Nephron (organoid): ENCODE data around the gene PCDH9.

Experiments used
- H3K27ac Mint-ChIP-seq, 3 experiments: 2 replicates each; pipeline ENCODE4 v1.8.0; 2020; ENCODE audit warnings: mixed read lengths in 3 of 3, mild to moderate bottlenecking in 2 of 3, moderate library complexity in 1 of 3
- H3K27me3 Mint-ChIP-seq: 2 replicates; pipeline ENCODE4 v1.8.0; 2021; ENCODE audit warnings: low read depth, mild to moderate bottlenecking, moderate library complexity, mixed read lengths
- H3K36me3 Mint-ChIP-seq: 2 replicates; pipeline ENCODE4 v1.8.0; 2020; ENCODE audit warnings: low read depth, mixed read lengths
- H3K4me1 Mint-ChIP-seq: 2 replicates; pipeline ENCODE4 v1.8.0; 2020; ENCODE audit warnings: mixed read lengths
- H3K4me3 Mint-ChIP-seq, 3 experiments: 2 replicates each; pipeline ENCODE4 v1.8.0; 2020; ENCODE audit warnings: mild to moderate bottlenecking in 3 of 3, mixed read lengths in 3 of 3, moderate library complexity in 2 of 3
- H3K9me3 Mint-ChIP-seq: 2 replicates; pipeline ENCODE4 v1.8.0; 2020; ENCODE audit warnings: mixed read lengths
- TF ChIP-seq, protein P1 (sequence below), 3 experiments: fragments of 200-600 bp; sonication (generic); IDR thresholded peaks; one replicate each; pipeline ENCODE4 v1.5.0; 2021; ENCODE audit warnings: antibody characterized with exemption in 3 of 3; ENCODE audit not compliant: unreplicated experiment in 3 of 3

The PCDH9 gene

DNA sequence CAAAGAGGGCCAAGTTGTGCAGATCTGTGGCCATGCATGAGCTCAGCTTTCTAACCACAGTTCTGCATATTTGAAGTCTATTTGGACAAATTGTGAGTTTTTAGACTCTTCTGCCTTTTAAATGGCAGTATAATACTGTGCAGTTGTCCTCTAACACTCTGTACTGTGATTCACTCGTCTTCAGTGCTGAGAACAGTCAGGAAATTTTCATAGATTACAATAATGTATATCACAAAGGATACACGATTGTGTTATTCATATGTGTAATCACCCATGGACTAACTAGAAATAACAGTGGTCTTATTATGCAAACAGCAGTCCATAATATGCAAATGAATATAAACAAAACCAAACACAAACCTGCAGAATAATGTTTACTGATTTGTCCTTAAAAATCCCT, 259.1 kb downstream of the PCDH9 start:
- H3K4me1 Mint-ChIP-seq, result no peaks in the 10 kb centered on the region
- no peak overlapping the region for H3K4me3 Mint-ChIP-seq
- H3K36me3 Mint-ChIP-seq, result no peaks in the 10 kb centered on the region
- no peaks in the 10 kb centered on the region for H3K27me3 Mint-ChIP-seq
- no peaks in the 10 kb centered on the region for H3K9me3 Mint-ChIP-seq
- TF ChIP-seq, protein P1, sequence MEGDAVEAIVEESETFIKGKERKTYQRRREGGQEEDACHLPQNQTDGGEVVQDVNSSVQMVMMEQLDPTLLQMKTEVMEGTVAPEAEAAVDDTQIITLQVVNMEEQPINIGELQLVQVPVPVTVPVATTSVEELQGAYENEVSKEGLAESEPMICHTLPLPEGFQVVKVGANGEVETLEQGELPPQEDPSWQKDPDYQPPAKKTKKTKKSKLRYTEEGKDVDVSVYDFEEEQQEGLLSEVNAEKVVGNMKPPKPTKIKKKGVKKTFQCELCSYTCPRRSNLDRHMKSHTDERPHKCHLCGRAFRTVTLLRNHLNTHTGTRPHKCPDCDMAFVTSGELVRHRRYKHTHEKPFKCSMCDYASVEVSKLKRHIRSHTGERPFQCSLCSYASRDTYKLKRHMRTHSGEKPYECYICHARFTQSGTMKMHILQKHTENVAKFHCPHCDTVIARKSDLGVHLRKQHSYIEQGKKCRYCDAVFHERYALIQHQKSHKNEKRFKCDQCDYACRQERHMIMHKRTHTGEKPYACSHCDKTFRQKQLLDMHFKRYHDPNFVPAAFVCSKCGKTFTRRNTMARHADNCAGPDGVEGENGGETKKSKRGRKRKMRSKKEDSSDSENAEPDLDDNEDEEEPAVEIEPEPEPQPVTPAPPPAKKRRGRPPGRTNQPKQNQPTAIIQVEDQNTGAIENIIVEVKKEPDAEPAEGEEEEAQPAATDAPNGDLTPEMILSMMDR (IDR thresholded peaks at IDR 0.05; ENCODE audit: unreplicated experiment in 3 of 3), result no peak
- no peak overlapping the region for H3K27ac Mint-ChIP-seq

GRCh38 chr13:66969291-66969690, 260.8 kb downstream of the PCDH9 start:
- H3K27ac Mint-ChIP-seq, result no peak overlapping the region
- H3K4me3 Mint-ChIP-seq, result no peak overlapping the region
- no peaks in the 10 kb centered on the region for H3K9me3 Mint-ChIP-seq
- no peaks in the 10 kb centered on the region for H3K4me1 Mint-ChIP-seq
- no peaks in the 10 kb centered on the region for H3K36me3 Mint-ChIP-seq
- H3K27me3 Mint-ChIP-seq, result no peaks in the 10 kb centered on the region
- TF ChIP-seq, protein P1 (IDR thresholded peaks at IDR 0.05; ENCODE audit: unreplicated experiment in 3 of 3), result no peak

GRCh38 chr13:66967811-66968597, 262.1 kb downstream of the PCDH9 start:
- H3K4me3 Mint-ChIP-seq, result no peak overlapping the region
- no peaks in the 10 kb centered on the region for H3K27me3 Mint-ChIP-seq
- H3K36me3 Mint-ChIP-seq, result no peaks in the 10 kb centered on the region
- no peaks in the 10 kb centered on the region for H3K9me3 Mint-ChIP-seq
- no peaks in the 10 kb centered on the region for H3K4me1 Mint-ChIP-seq
- H3K27ac Mint-ChIP-seq, result no peak overlapping the region
- TF ChIP-seq, protein P1 (IDR thresholded peaks at IDR 0.05; ENCODE audit: unreplicated experiment in 3 of 3), result no peak

- no peaks in the 10 kb centered on the region for H3K9me3 Mint-ChIP-seq
- no peaks in the 10 kb centered on the region for H3K4me1 Mint-ChIP-seq
- no peaks in the 10 kb centered on the region for H3K36me3 Mint-ChIP-seq
- TF ChIP-seq, protein P1 (IDR thresholded peaks at IDR 0.05; ENCODE audit: unreplicated experiment in 3 of 3), result no peak
- no peak overlapping the region for H3K4me3 Mint-ChIP-seq
- no peak overlapping the region for H3K27ac Mint-ChIP-seq
- H3K27me3 Mint-ChIP-seq, result no peaks in the 10 kb centered on the region
These were observed 265.0 kb downstream of the PCDH9 start for GRCh38 chr13:66965181-66965580.

GRCh38 chr13:66962953-66963352, 267.2 kb downstream of the PCDH9 start:
- H3K4me1 Mint-ChIP-seq, result no peaks in the 10 kb centered on the region
- no peak overlapping the region for H3K27ac Mint-ChIP-seq
- H3K4me3 Mint-ChIP-seq, result no peak overlapping the region
- no peaks in the 10 kb centered on the region for H3K36me3 Mint-ChIP-seq
- no peaks in the 10 kb centered on the region for H3K9me3 Mint-ChIP-seq
- no peaks in the 10 kb centered on the region for H3K27me3 Mint-ChIP-seq
- TF ChIP-seq, protein P1 (IDR thresholded peaks at IDR 0.05; ENCODE audit: unreplicated experiment in 3 of 3), result no peak

DNA sequence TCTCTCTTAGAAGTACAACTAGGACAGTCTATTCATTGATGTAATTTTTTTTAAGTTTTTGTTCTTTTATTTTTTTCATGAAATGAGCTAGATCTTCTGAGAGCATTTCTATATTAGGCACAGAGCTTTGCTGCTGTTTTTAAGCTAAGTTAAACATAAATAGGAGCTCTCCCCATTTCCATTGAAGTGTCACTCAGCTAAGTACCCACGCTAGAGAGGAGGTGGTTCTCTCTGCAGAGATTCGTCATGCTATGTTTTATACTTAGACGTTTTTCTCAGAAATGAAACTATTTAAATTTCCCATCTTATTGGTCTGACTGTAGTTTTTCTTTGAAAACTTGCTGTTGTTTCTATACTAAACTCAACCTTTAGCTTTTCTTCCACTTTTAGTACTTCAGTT, 271.5 kb downstream of the PCDH9 start:
- H3K27ac Mint-ChIP-seq, result no peak overlapping the region
- H3K4me1 Mint-ChIP-seq, result no peaks in the 10 kb centered on the region
- no peaks in the 10 kb centered on the region for H3K9me3 Mint-ChIP-seq
- no peaks in the 10 kb centered on the region for H3K27me3 Mint-ChIP-seq
- no peak overlapping the region for H3K4me3 Mint-ChIP-seq
- no peaks in the 10 kb centered on the region for H3K36me3 Mint-ChIP-seq
- TF ChIP-seq, protein P1 (IDR thresholded peaks at IDR 0.05; ENCODE audit: unreplicated experiment in 3 of 3), result no peak
